ENCODE results near the gene MEIS3.

MEIS3 gene

DNA sequence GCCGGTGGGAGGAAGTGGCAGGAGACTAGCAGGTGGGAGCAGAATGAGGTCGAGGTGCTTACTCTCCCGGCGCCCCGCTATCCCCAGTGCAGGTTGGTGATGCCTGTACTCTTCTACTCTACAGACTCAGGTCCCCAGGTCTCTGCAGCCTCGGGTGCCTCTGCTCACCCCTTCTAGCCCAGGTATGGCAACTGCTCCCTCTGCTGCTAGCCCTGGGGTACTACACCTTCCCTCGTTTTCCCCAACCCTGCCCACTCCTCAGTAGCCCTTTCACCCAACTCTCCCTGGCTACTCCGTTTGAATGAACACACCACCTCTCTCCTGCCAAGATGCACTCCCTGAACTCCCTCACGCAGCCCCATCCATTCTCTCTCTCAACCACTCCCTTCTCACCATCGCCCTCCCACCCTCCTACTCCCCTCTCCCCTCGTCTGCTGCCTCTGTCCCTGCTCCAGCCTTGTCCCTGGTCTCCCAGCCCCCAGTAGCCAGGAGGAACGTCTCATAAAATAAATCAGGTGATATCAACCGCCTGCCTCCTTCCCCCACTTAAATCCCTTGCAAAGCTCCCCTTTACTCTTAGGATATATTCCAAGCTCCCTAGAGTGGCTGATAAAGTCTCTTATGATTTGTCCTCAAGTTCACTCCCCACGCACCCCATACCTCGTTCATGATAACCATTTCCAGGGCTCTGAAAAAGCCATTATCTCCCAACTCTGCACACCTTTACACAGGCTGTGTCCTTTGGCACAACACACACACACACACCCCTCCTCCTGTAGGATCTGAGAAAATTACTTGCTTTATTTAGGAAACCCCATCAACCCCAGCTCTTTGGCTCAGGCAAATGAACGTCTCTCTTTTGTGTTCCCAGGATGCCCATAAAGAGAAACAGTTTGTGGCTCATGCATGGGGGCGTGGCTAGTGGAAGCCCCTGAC, 8.2 kb upstream of the MEIS3 start:
- peak overlapping the region; percentile 84; the same call in 1 of the 2 replicates for H3K4me2 ChIP-seq
- TF ChIP-seq CTCF (conservative IDR thresholded peaks at IDR 0.05; ENCODE audit: low read depth, low read length), result peak; percentile 95
- H3K4me3 ChIP-seq (IDR thresholded peaks at IDR 0.05; ENCODE audit: insufficient read depth, low read depth, low read length), result no peak overlapping the region
- H3K36me3 ChIP-seq (ENCODE audit: insufficient read depth), result no peaks in the 10 kb centered on the region
- H4K20me1 ChIP-seq (ENCODE audit: insufficient read depth), result no peaks in the 10 kb centered on the region
- peaks cover 39% of the 10 kb centered on the region for H3K27me3 ChIP-seq (ENCODE audit: insufficient read depth, low read depth)
- H3K9ac ChIP-seq, result no peak overlapping the region
- no peaks in the 10 kb centered on the region for H3K79me2 ChIP-seq (ENCODE audit: insufficient read depth, low read depth)
- no peak overlapping the region for H3K27ac ChIP-seq
- peaks cover 23% of the 10 kb centered on the region for H3K4me1 ChIP-seq (ENCODE audit: low read depth, poor library complexity, severe bottlenecking)
- 0 out of 2 replicates have a peak overlapping the region, but pooled peaks have one; percentile 66 for H2AFZ ChIP-seq (ENCODE audit: low read depth)

- Histone ChIP-seq H2AFZ (ENCODE audit: low read depth) (no peak overlapping the region), H4K20me1 (ENCODE audit: insufficient read depth) (no peaks in the 10 kb centered on the region), H3K4me1 (ENCODE audit: low read depth, poor library complexity, severe bottlenecking) (peaks cover 10% of the 10 kb centered on the region), H3K9ac (no peak overlapping the region), H3K4me2 (no peak overlapping the region), H3K4me3 (IDR thresholded peaks at IDR 0.05; ENCODE audit: insufficient read depth, low read depth, low read length) (no peak overlapping the region), H3K79me2 (ENCODE audit: insufficient read depth, low read depth) (no peaks in the 10 kb centered on the region), H3K27ac (no peak overlapping the region), H3K36me3 (ENCODE audit: insufficient read depth) (no peaks in the 10 kb centered on the region), H3K27me3 (ENCODE audit: insufficient read depth, low read depth) (peaks cover 74% of the 10 kb centered on the region)
- no peak for TF ChIP-seq CTCF (conservative IDR thresholded peaks at IDR 0.05; ENCODE audit: low read depth, low read length)
Measured at GRCh38 chr19:47423203-47423882, 4.0 kb upstream of the MEIS3 start.

DNA sequence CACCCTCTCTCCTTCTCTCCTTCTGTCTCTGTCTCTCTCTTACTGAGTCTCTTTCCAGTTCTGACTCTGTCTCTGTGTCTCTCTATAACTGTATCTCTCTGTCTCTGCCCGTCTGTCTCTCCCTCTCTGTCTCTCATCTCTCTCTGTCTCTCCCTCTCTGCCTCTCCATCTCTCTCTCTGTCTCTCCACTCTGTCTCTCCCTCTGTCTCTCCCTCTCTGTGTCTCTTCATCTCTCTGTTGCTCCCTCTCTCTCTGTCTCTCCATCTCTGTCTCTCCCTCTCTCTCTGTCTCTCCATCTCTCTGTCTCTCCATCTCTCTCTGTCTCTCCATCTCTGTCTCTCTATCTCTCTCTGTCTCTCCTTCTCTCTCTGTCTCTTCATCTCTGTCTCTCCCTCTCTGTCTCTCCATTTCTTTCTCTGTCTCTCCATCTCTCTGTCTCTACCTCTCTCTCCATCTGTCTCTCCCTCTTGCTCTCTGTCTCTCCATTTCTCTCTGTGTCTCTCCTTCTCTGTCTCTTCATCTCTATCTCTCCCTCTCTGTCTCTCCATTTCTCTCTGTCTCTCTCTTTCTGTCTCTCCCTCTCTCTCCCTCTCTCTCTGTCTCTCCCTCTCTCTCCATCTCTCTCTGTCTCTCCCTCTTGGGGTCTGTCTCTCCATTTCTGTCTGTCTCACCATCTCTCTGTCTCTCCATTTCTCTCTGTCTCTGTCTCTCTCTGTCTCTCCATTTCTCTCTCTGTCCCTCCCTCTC, 3.3 kb upstream of the MEIS3 start:
- no peak for TF ChIP-seq CTCF (conservative IDR thresholded peaks at IDR 0.05; ENCODE audit: low read depth, low read length)
- Histone ChIP-seq H3K4me1 (ENCODE audit: low read depth, poor library complexity, severe bottlenecking) (peaks cover 3% of the 10 kb centered on the region), H3K4me3 (IDR thresholded peaks at IDR 0.05; ENCODE audit: insufficient read depth, low read depth, low read length) (no peak overlapping the region), H4K20me1 (ENCODE audit: insufficient read depth) (no peaks in the 10 kb centered on the region), H3K27me3 (ENCODE audit: insufficient read depth, low read depth) (peaks cover 82% of the 10 kb centered on the region), H3K4me2 (no peak overlapping the region), H2AFZ (ENCODE audit: low read depth) (no peak overlapping the region), H3K36me3 (ENCODE audit: insufficient read depth) (no peaks in the 10 kb centered on the region), H3K9ac (no peak overlapping the region), H3K27ac (no peak overlapping the region), H3K79me2 (ENCODE audit: insufficient read depth, low read depth) (no peaks in the 10 kb centered on the region)

- TF ChIP-seq CTCF (conservative IDR thresholded peaks at IDR 0.05; ENCODE audit: low read depth, low read length), result no peak
- no peaks in the 10 kb centered on the region for H3K36me3 ChIP-seq (ENCODE audit: insufficient read depth)
- H3K4me2 ChIP-seq, result no peak overlapping the region
- H4K20me1 ChIP-seq (ENCODE audit: insufficient read depth), result no peaks in the 10 kb centered on the region
- no peak overlapping the region for H3K4me3 ChIP-seq (IDR thresholded peaks at IDR 0.05; ENCODE audit: insufficient read depth, low read depth, low read length)
- H3K27me3 ChIP-seq (ENCODE audit: insufficient read depth, low read depth), result peaks cover 88% of the 10 kb centered on the region
- no peak overlapping the region for H2AFZ ChIP-seq (ENCODE audit: low read depth)
- H3K4me1 ChIP-seq (ENCODE audit: low read depth, poor library complexity, severe bottlenecking), result no peaks in the 10 kb centered on the region
- no peak overlapping the region for H3K27ac ChIP-seq
- H3K79me2 ChIP-seq (ENCODE audit: insufficient read depth, low read depth), result no peaks in the 10 kb centered on the region
- no peak overlapping the region for H3K9ac ChIP-seq
Measured at GRCh38 chr19:47421844-47422395, 2.6 kb upstream of the MEIS3 start.
